ENCODE measurements around the gene PDE6B. TPM values are rescaled to one million over a fixed set of nuclear protein-coding genes. Genes with fewer than 3 reads are reported as not detected.

The PDE6B gene
- polyA plus RNA-seq, 2 of the 4 experiments (the other 2 are of a cell fraction) = not detected

GRCh38 chr4:598925-599324 is 26.4 kb upstream of the PDE6B start:
- H3K4me1 ChIP-seq = no peaks in the 10 kb centered on the region
- H3K9me3 ChIP-seq = no peaks in the 10 kb centered on the region
- no peak for FAIRE-seq
- DNase-seq (ENCODE audit: low read depth in 1 of 2, low spot score in 1 of 2) = no peak
- no peak overlapping the region for H3K4me3 ChIP-seq
- H3K4me2 ChIP-seq = no peak overlapping the region
- POLR2A ChIA-PET = no interaction called here
- 0% methylated on average over 2 of the region's 3 CpGs for WGBS (ENCODE audit: missing lambda C conversion rate)
- TF ChIP-seq ZNF302 (CRISPR knock-in tag; IDR thresholded peaks at IDR 0.05) (no peak), MAFK (IDR thresholded peaks at IDR 0.05; ENCODE audit: partially characterized antibody) (peak; percentile 78), RARB (CRISPR knock-in tag; IDR thresholded peaks at IDR 0.05) (no peak)
- H3K27ac ChIP-seq = no peak overlapping the region
- ATAC-seq = no peak
- CTCF ChIA-PET = no interaction called here

- ChIA-PET POLR2A (no interaction called here), CTCF (no interaction called here)
- TF ChIP-seq REST (IDR thresholded peaks at IDR 0.05) (no peak), CHD2 (IDR thresholded peaks at IDR 0.05; ENCODE audit: low read length, partially characterized antibody) (no peak), RARB (CRISPR knock-in tag; IDR thresholded peaks at IDR 0.05) (no peak), BHLHE40 (IDR thresholded peaks at IDR 0.05; ENCODE audit: low read depth, low read length) (no peak), HOXA7 (CRISPR knock-in tag; IDR thresholded peaks at IDR 0.05) (no peak), HDAC2 (IDR thresholded peaks at IDR 0.05) (no peak), ATOH8 (CRISPR knock-in tag; IDR thresholded peaks at IDR 0.05; ENCODE audit: low read depth) (no peak), EHMT2 (IDR thresholded peaks at IDR 0.05; ENCODE audit: low read depth) (no peak), TFCP2L1 (CRISPR knock-in tag; IDR thresholded peaks at IDR 0.05) (no peak), HOXB13 (CRISPR knock-in tag; IDR thresholded peaks at IDR 0.05; ENCODE audit: low read depth) (no peak), JUNB (IDR thresholded peaks at IDR 0.05) (no peak), POLR2A (IDR thresholded peaks at IDR 0.05; ENCODE audit: low read length) (no peak), MAX (IDR thresholded peaks at IDR 0.05) (no peak)
- no peaks in the 10 kb centered on the region for H3K4me1 ChIP-seq
- FAIRE-seq = no peak
- no peak overlapping the region for H3K4me2 ChIP-seq
- no peaks in the 10 kb centered on the region for H3K9me3 ChIP-seq
- H3K27ac ChIP-seq = no peak overlapping the region
- DNase-seq (ENCODE audit: low read depth in 1 of 2, low spot score in 1 of 2) = no peak
- no peak overlapping the region for H3K4me3 ChIP-seq
- WGBS (ENCODE audit: missing lambda C conversion rate) = 40% methylated on average over 6 of the region's 6 CpGs
- ATAC-seq = no peak
These were observed 25.2 kb upstream of the PDE6B start for GRCh38 chr4:600166-600565.

- Histone ChIP-seq H3K4me2 (no peak overlapping the region), H3K4me3 (no peak overlapping the region), H3K9me3 (no peaks in the 10 kb centered on the region), H3K27ac (no peak overlapping the region), H3K4me1 (no peaks in the 10 kb centered on the region)
- FAIRE-seq (no peak), DNase-seq (ENCODE audit: low read depth in 1 of 2, low spot score in 1 of 2) (no peak), ATAC-seq (no peak)
- CTCF ChIA-PET = no interaction called here
- no peak for TF ChIP-seq HEYL (CRISPR knock-in tag; IDR thresholded peaks at IDR 0.05)
- TF ChIP-seq FOXS1 (CRISPR knock-in tag; IDR thresholded peaks at IDR 0.05) = no peak
- no peak for TF ChIP-seq BCL3 (IDR thresholded peaks at IDR 0.05)
- no peak for TF ChIP-seq NFE2L2 (conservative IDR thresholded peaks at IDR 0.05; ENCODE audit: low read length)
- TF ChIP-seq CHD2 (IDR thresholded peaks at IDR 0.05; ENCODE audit: low read length, partially characterized antibody) = no peak
- no peak for TF ChIP-seq SREBF2 (IDR thresholded peaks at IDR 0.05)
- TF ChIP-seq GATA3 (IDR thresholded peaks at IDR 0.05; ENCODE audit: borderline replicate concordance) = no peak
- no peak for TF ChIP-seq CBX8 (IDR thresholded peaks at IDR 0.05)
- TF ChIP-seq HOXA7 (CRISPR knock-in tag; IDR thresholded peaks at IDR 0.05) = no peak
- TF ChIP-seq ELK1 (IDR thresholded peaks at IDR 0.05; ENCODE audit: low read depth, low read length) = no peak
- no peak for TF ChIP-seq BHLHE40 (IDR thresholded peaks at IDR 0.05; ENCODE audit: low read depth, low read length)
- TF ChIP-seq ZSCAN20 (CRISPR knock-in tag; IDR thresholded peaks at IDR 0.05) = no peak
- no peak for TF ChIP-seq POLR2AphosphoS2 (conservative IDR thresholded peaks at IDR 0.05; ENCODE audit: low read length)
- no peak for TF ChIP-seq ATOH8 (CRISPR knock-in tag; IDR thresholded peaks at IDR 0.05; ENCODE audit: low read depth)
- TF ChIP-seq CEBPB (IDR thresholded peaks at IDR 0.05) = no peak
- TF ChIP-seq FOSB (CRISPR knock-in tag; IDR thresholded peaks at IDR 0.05) = no peak
- no peak for TF ChIP-seq MAZ (IDR thresholded peaks at IDR 0.05; ENCODE audit: borderline replicate concordance, low read depth, low read length)
- POLR2A ChIA-PET = no interaction called here
- WGBS (ENCODE audit: missing lambda C conversion rate) = 12% methylated on average over 11 of the region's 11 CpGs
These were observed 24.4 kb upstream of the PDE6B start for GRCh38 chr4:600850-601515.
